NB4 (cell line): Measurements from ENCODE around the gene AOC2.

Experiments used
- DNase-seq: peaks from one replicate; pipeline ENCODE4 v3.0.0; 2010; ENCODE audit warnings: low read depth
- H3K4me3 ChIP-seq: one replicate; pipeline ENCODE4 v1.5.1; 2011; ENCODE audit warnings: mild to moderate bottlenecking, low read depth, low read length, moderate library complexity
- CTCF ChIP-seq: IDR thresholded peaks from one replicate; pipeline ENCODE4 v1.5.1; 2012; ENCODE audit warnings: low read depth, low read length
- MAX ChIP-seq: IDR thresholded peaks from 2 replicates; pipeline ENCODE4 v1.6.1; 2011; ENCODE audit warnings: low read depth, low read length
- MYC ChIP-seq: IDR thresholded peaks from 2 replicates; pipeline ENCODE4 v1.6.1; 2011; ENCODE audit warnings: low read depth, low read length
- POLR2A ChIP-seq: IDR thresholded peaks from 2 replicates; pipeline ENCODE4 v1.6.1; 2011; ENCODE audit warnings: mild to moderate bottlenecking; ENCODE audit not compliant: insufficient read length; ENCODE audit errors: extremely low read depth

The AOC2 gene

GRCh38 chr17:42830971-42831370 is 13.4 kb upstream of the AOC2 start:
- no peak overlapping the region for H3K4me3 ChIP-seq
- no peak for DNase-seq
- TF ChIP-seq MYC: no peak
- no peak for TF ChIP-seq MAX
- TF ChIP-seq POLR2A: no peak
- TF ChIP-seq CTCF: no peak

- no peak for DNase-seq
- H3K4me3 ChIP-seq: peak overlapping the region; percentile 99
- TF ChIP-seq MYC (no peak), POLR2A (no peak), MAX (no peak), CTCF (no peak)
These were observed 12.0 kb upstream of the AOC2 start for GRCh38 chr17:42832213-42832933.

GRCh38 chr17:42832934-42833766 is 11.2 kb upstream of the AOC2 start, which contains the start of gene PSME3:
PSME3 (plus strand) TSS chr17:42833397; CDS start chr17:42833632, 235 bp downstream.
- H3K4me3 ChIP-seq: peak within 1 kb of the TSS; percentile 99
- TF ChIP-seq POLR2A (peak; percentile 88), MYC (peak; percentile 98), MAX (peak; percentile 97), CTCF (no peak)
- DNase-seq: peak; percentile 93

- peak overlapping the region; percentile 99 for H3K4me3 ChIP-seq
These were observed 10.5 kb upstream of the AOC2 start for GRCh38 chr17:42833767-42834422.

GRCh38 chr17:42835732-42836131 is 8.6 kb upstream of the AOC2 start:
- H3K4me3 ChIP-seq: no peak overlapping the region
- TF ChIP-seq CTCF: no peak
- no peak for TF ChIP-seq MAX
- TF ChIP-seq POLR2A: no peak
- TF ChIP-seq MYC: no peak
- no peak for DNase-seq

More at GRCh38 chr17:42833767-42834422, 10.5 kb upstream of the AOC2 start:
- DNase-seq: no peak
- TF ChIP-seq MAX (no peak), CTCF (no peak)
